K562 (cell line): ENCODE results near the gene UBE2H. TPM values are rescaled to one million over a fixed set of nuclear protein-coding genes. Genes with fewer than 3 reads are reported as not detected.

Experiments used
- ARID1B ChIP-seq: fragments of 450-650 bp; IDR thresholded peaks from 2 replicates; pipeline ENCODE4 v1.6.1; 2016; ENCODE audit warnings: antibody characterized with exemption, mild to moderate bottlenecking, inconsistent platforms
- CBFA2T2 ChIP-seq: fragments of 450-650 bp; conservative IDR thresholded peaks from 2 replicates; pipeline ENCODE4 v1.6.1; 2017; ENCODE audit warnings: mild to moderate bottlenecking
- CREM ChIP-seq: IDR thresholded peaks from 2 replicates; pipeline ENCODE4 v1.6.1; 2014; ENCODE audit warnings: antibody characterized with exemption, low read depth
- E2F3 ChIP-seq: fragments of 250-450 bp; sonication (Bioruptor Pico); IDR thresholded peaks from 2 replicates; pipeline ENCODE4 v1.4.0; 2020; ENCODE audit warnings: mild to moderate bottlenecking
- ETV1 ChIP-seq: fragments of 450-650 bp; conservative IDR thresholded peaks from 2 replicates; pipeline ENCODE4 v1.6.1; 2016; ENCODE audit warnings: missing genetic modification characterization, control low read depth, low read depth, missing compliant biosample characterization
- HDAC8 ChIP-seq: fragments of 450-650 bp; IDR thresholded peaks from 2 replicates; pipeline ENCODE4 v1.6.1; 2016; ENCODE audit warnings: mild to moderate bottlenecking, missing genetic modification characterization, moderate library complexity, missing compliant biosample characterization
- IRF2 ChIP-seq: sonication (generic); formaldehyde crosslinking; IDR thresholded peaks from 2 replicates; pipeline ENCODE4 v1.8.1; 2022; ENCODE audit warnings: mild to moderate bottlenecking, missing genetic modification reagents
- LEF1 ChIP-seq: fragments of 450-650 bp; IDR thresholded peaks from 2 replicates; pipeline ENCODE4 v1.6.1; 2016; ENCODE audit warnings: mild to moderate bottlenecking
- TAL1 ChIP-seq: fragments of 450-650 bp; IDR thresholded peaks from 2 replicates; pipeline ENCODE4 v1.6.1; 2016; ENCODE audit warnings: mild to moderate bottlenecking
- ZNF146 ChIP-seq: IDR thresholded peaks from one replicate; pipeline ENCODE4 v1.6.1; 2018; ENCODE audit warnings: missing compliant biosample characterization; ENCODE audit not compliant: unreplicated experiment
- ZNF175 ChIP-seq: fragments of 200-800 bp; sonication (Bioruptor generic); IDR thresholded peaks from 2 replicates; pipeline ENCODE4 v1.6.1; 2016; ENCODE audit warnings: low read depth, mild to moderate bottlenecking, missing genetic modification characterization, missing compliant biosample characterization
- ZNF316 ChIP-seq: fragments of 450-650 bp; IDR thresholded peaks from 2 replicates; pipeline ENCODE4 v1.6.1; 2016
- ZNF584 ChIP-seq: fragments of 200-800 bp; sonication (Bioruptor generic); IDR thresholded peaks from 2 replicates; pipeline ENCODE4 v1.6.1; 2016; ENCODE audit warnings: low read depth, mild to moderate bottlenecking, missing genetic modification characterization, missing compliant biosample characterization
- ZNF766 ChIP-seq: fragments of 200-800 bp; sonication (Bioruptor generic); conservative IDR thresholded peaks from 2 replicates; pipeline ENCODE4 v1.6.1; 2016; ENCODE audit warnings: missing genetic modification characterization, missing compliant biosample characterization
- polyA plus RNA-seq, 8 experiments: library from polyadenylated mRNA; depleted of rRNA in 4 of 8; stranded (reverse) in 5 of 8; unstranded in 3 of 8; fragments of >200 nt; fragmentation: Nextera tagmentation in 2 of 8; fragmentation: Illumina TruSeq in 1 of 8; extraction: Ambion mirVana in 2 of 8; extraction: Trizol in 1 of 8; gene quantifications; 2 replicates each; pipeline versions ENCODE4 v1.2.1 to v1.2.3, GENCODE V29; 2011 to 2014; ENCODE audit warnings: inconsistent platforms in 1 of 8, missing spikeins in 1 of 8
- total RNA-seq, 7 experiments: library from RNA; depleted of rRNA in 6 of 7; stranded (reverse); fragments of >200 nt in 6 of 7; fragmentation: Illumina TruSeq in 2 of 7; extraction: Trizol in 2 of 7; gene quantifications; 2 replicates each; pipeline versions ENCODE4 v1.2.1 to v1.2.3, GENCODE V29; 2011 to 2021; ENCODE audit warnings: low replicate concordance in 1 of 7
- TF ChIP-seq, protein P1 (sequence below): sonication (generic); formaldehyde crosslinking; IDR thresholded peaks from 2 replicates; pipeline ENCODE4 v1.8.0; 2022; ENCODE audit warnings: mild to moderate bottlenecking, missing genetic modification reagents
- TF ChIP-seq, protein P2 (sequence below), 2 experiments: fragments of 450-650 bp in 1 of 2; IDR thresholded peaks; 2 replicates each; pipeline ENCODE4 v1.6.1; 2011 to 2017; ENCODE audit warnings: low read depth in 2 of 2, antibody characterized with exemption in 1 of 2, borderline replicate concordance in 1 of 2, low read length in 1 of 2, mild to moderate bottlenecking in 1 of 2, mixed read lengths in 1 of 2; ENCODE audit not compliant: control insufficient read depth in 1 of 2
- TF ChIP-seq, protein P3 (sequence below): sonication (generic); formaldehyde crosslinking; IDR thresholded peaks from 2 replicates; pipeline ENCODE4 v1.8.0; 2022; ENCODE audit warnings: missing genetic modification reagents, mild to moderate bottlenecking, moderate library complexity, borderline replicate concordance

UBE2H gene
- total and polyA plus RNA-seq, 9 of the 15 experiments (the other 6 are each of a cell fraction or from before 2014, with no cell fraction given), result 6.3 to 33.0 (median 13.3) TPM

DNA sequence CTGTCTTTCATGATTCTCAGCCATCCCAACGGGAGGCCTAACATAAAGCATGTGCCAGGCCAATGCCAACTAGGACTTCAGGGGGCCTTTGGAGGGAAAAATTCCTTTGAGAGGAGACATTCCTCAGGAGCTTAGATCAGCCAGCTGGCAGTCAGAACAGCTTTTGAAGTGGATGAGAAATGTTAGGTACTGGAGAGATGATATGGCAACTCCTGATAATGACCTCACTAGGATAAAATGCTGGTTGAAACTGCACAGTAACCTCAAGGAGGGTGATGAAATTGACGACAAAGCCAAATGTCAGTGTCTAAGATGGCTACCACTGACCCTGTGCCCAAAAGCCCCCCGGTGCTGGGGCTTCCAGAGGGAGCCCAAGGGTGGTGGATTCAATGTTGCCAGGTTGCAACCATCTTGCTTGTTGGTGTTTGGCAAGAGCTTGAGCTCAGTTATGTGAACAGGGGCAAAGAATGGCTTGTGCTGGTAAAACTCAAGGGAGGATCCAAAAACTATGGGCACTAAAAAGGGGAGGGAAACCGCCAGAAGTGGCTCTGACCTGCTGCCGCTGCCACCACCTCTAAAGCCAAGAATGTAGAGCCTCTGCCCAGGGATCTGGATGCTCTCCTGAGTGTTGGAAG lies 121.2 kb downstream of the UBE2H start (continued):
- TF ChIP-seq ZNF175 (peak; percentile 93), ZNF766 (CRISPR knock-in tag) (peak; percentile 69), ZNF584 (peak; percentile 94; the same call in 1 of the 2 replicates), E2F3 (CRISPR knock-in tag) (no peak), ZNF146 (CRISPR knock-in tag) (no peak), CREM (0 out of 2 replicates have a peak, but pooled peaks have one; percentile 23), HDAC8 (peak; percentile 87; the same call in 1 of the 2 replicates), TAL1 (peak; percentile 32; the same call in 1 of the 2 replicates), ETV1 (tag) (peak; percentile 43), ARID1B (peak; percentile 67; the same call in 1 of the 2 replicates), CBFA2T2 (0 out of 2 replicates have a peak, but pooled peaks have one; percentile 4), IRF2 (CRISPR knock-in tag) (no peak), ZNF316 (peak; percentile 54; the same call in 1 of the 2 replicates), LEF1 (peak; percentile 57; the same call in 1 of the 2 replicates)
- TF ChIP-seq, protein P1, sequence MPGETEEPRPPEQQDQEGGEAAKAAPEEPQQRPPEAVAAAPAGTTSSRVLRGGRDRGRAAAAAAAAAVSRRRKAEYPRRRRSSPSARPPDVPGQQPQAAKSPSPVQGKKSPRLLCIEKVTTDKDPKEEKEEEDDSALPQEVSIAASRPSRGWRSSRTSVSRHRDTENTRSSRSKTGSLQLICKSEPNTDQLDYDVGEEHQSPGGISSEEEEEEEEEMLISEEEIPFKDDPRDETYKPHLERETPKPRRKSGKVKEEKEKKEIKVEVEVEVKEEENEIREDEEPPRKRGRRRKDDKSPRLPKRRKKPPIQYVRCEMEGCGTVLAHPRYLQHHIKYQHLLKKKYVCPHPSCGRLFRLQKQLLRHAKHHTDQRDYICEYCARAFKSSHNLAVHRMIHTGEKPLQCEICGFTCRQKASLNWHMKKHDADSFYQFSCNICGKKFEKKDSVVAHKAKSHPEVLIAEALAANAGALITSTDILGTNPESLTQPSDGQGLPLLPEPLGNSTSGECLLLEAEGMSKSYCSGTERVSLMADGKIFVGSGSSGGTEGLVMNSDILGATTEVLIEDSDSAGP, result no peak
- TF ChIP-seq, protein P2, sequence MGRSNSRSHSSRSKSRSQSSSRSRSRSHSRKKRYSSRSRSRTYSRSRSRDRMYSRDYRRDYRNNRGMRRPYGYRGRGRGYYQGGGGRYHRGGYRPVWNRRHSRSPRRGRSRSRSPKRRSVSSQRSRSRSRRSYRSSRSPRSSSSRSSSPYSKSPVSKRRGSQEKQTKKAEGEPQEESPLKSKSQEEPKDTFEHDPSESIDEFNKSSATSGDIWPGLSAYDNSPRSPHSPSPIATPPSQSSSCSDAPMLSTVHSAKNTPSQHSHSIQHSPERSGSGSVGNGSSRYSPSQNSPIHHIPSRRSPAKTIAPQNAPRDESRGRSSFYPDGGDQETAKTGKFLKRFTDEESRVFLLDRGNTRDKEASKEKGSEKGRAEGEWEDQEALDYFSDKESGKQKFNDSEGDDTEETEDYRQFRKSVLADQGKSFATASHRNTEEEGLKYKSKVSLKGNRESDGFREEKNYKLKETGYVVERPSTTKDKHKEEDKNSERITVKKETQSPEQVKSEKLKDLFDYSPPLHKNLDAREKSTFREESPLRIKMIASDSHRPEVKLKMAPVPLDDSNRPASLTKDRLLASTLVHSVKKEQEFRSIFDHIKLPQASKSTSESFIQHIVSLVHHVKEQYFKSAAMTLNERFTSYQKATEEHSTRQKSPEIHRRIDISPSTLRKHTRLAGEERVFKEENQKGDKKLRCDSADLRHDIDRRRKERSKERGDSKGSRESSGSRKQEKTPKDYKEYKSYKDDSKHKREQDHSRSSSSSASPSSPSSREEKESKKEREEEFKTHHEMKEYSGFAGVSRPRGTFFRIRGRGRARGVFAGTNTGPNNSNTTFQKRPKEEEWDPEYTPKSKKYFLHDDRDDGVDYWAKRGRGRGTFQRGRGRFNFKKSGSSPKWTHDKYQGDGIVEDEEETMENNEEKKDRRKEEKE (IDR thresholded peaks at IDR 0.05; ENCODE audit: borderline replicate concordance in 1 of 2, control insufficient read depth in 1 of 2, low read depth in 2 of 2, low read length in 1 of 2), result no peak
- TF ChIP-seq, protein P3, sequence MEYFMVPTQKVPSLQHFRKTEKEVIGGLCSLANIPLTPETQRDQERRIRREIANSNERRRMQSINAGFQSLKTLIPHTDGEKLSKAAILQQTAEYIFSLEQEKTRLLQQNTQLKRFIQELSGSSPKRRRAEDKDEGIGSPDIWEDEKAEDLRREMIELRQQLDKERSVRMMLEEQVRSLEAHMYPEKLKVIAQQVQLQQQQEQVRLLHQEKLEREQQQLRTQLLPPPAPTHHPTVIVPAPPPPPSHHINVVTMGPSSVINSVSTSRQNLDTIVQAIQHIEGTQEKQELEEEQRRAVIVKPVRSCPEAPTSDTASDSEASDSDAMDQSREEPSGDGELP, result peak; percentile 48
